T-cell (primary cell): ENCODE data around the gene PSME2. TPM values are rescaled to one million over a fixed set of nuclear protein-coding genes. Genes with fewer than 3 reads are reported as not detected.
A peak's percentile ranks its signal among the peaks of the same experiment; 100 is the strongest.

Experiments
- ATAC-seq, 4 experiments: fragments of 200-7000 bp in 3 of 4; fragments of 150-1000 bp in 1 of 4; cut with Tn5 transposase; replicated peaks in 1 of 4; 1 replicate in 3 of 4; 2 replicates in 1 of 4; pipeline ENCODE4 v1.10.0; 2021; ENCODE audit warnings: moderate library complexity in 3 of 4, mild to moderate bottlenecking in 2 of 4, moderate number of reproducible peaks in 1 of 4
- CTCF ChIA-PET, 2 donors: fragments of 300-600 bp; sonication (Branson Sonifier 250); formaldehyde crosslinking; loops; one replicate each; lab custom pipeline; 2022; ENCODE audit warnings: antibody characterized with exemption in 2 of 2; lab: Charles Lee
- POLR2A ChIA-PET, 2 donors: fragments of 300-600 bp; sonication (Branson Sonifier 250); formaldehyde crosslinking; loops; one replicate each; lab custom pipeline; 2022; ENCODE audit warnings: antibody characterized with exemption in 2 of 2; lab: Charles Lee
- DNase-seq, 35 experiments: peaks; one replicate each; pipeline versions ENCODE4 v3.0.0 to v3.0.0-alpha.2; 2013 to 2023
- H3K27ac ChIP-seq: one replicate; pipeline ENCODE4 v1.5.1; 2013; ENCODE audit warnings: low read length
- H3K27me3 ChIP-seq, 2 experiments: replicated peaks in 1 of 2; 1 replicate in 1 of 2; 2 replicates in 1 of 2; pipeline versions ENCODE4 v1.6.1 to v1.7.0; 2013; ENCODE audit warnings: low read length in 1 of 2, mixed read lengths in 1 of 2; ENCODE audit not compliant: control insufficient read depth in 2 of 2, insufficient read depth in 2 of 2; ENCODE audit errors: extremely low read depth in 1 of 2
- H3K36me3 ChIP-seq, 2 donors: 1 replicate in 1 of 2; 2 replicates in 1 of 2; pipeline versions ENCODE4 v1.6.1 to v1.7.0; 2013; ENCODE audit warnings: low read length in 1 of 2; ENCODE audit not compliant: control insufficient read depth in 2 of 2, insufficient read depth in 1 of 2; ENCODE audit errors: extremely low read depth in 1 of 2
- H3K4me1 ChIP-seq, 2 experiments: 1 replicate in 1 of 2; 2 replicates in 1 of 2; pipeline versions ENCODE4 v1.6.1 to v1.7.0; 2013; ENCODE audit warnings: low read length in 2 of 2, mixed read lengths in 1 of 2; ENCODE audit not compliant: insufficient read depth in 2 of 2, control insufficient read depth in 1 of 2; ENCODE audit errors: extremely low read depth in 1 of 2
- H3K4me3 ChIP-seq, 2 donors: 1 replicate in 1 of 2; 2 replicates in 1 of 2; pipeline versions ENCODE4 v1.5.1 to v1.7.0; 2013; ENCODE audit warnings: mild to moderate bottlenecking in 2 of 2, low read length in 1 of 2, moderate library complexity in 1 of 2; ENCODE audit not compliant: control insufficient read depth in 1 of 2; ENCODE audit errors: extremely low read depth in 1 of 2
- H3K9me3 ChIP-seq: 2 replicates; pipeline ENCODE4 v1.7.0; 2013
- H3K27ac Mint-ChIP-seq, 2 donors: one replicate each; pipeline ENCODE4 v1.8.0; 2020 to 2021; ENCODE audit warnings: mild to moderate bottlenecking in 2 of 2, mixed read lengths in 2 of 2
- H3K27me3 Mint-ChIP-seq, 2 donors: one replicate each; pipeline ENCODE4 v1.8.0; 2021 to 2022; ENCODE audit warnings: mixed read lengths in 2 of 2
- H3K36me3 Mint-ChIP-seq: one replicate; pipeline ENCODE4 v1.8.0; 2021; ENCODE audit warnings: mixed read lengths
- H3K4me1 Mint-ChIP-seq, 3 donors: one replicate each; pipeline ENCODE4 v1.8.0; 2020 to 2022; ENCODE audit warnings: mixed read lengths in 3 of 3, mild to moderate bottlenecking in 1 of 3
- H3K4me3 Mint-ChIP-seq, 3 donors: one replicate each; pipeline ENCODE4 v1.8.0; 2020 to 2022; ENCODE audit warnings: mild to moderate bottlenecking in 3 of 3, mixed read lengths in 3 of 3, moderate library complexity in 3 of 3
- H3K9me3 Mint-ChIP-seq, 3 donors: one replicate each; pipeline ENCODE4 v1.8.0; 2020 to 2022; ENCODE audit warnings: mixed read lengths in 3 of 3
- WGBS: methylation state at CpG from one replicate; pipeline ENCODE4 v1.1.5; 2013; ENCODE audit warnings: missing lambda C conversion rate; ENCODE audit not compliant: insufficient coverage; 5-methylcytosine and 5-hydroxymethylcytosine counted together
- total RNA-seq, 35 experiments: library from RNA in 6 of 35; stranded (reverse) in 6 of 35; fragments of 120-200 nt in 1 of 35; gene quantifications; one replicate each; pipeline versions ENCODE4 v1.2.1 to v1.2.4 and lab custom pipeline; 2013 to 2026

PSME2 gene
- total RNA-seq, 5 donors from 2014 or later (not counting 1 experiment from before 2014, with no cell fraction given), result 130 to 192 (median 159) TPM

DNA sequence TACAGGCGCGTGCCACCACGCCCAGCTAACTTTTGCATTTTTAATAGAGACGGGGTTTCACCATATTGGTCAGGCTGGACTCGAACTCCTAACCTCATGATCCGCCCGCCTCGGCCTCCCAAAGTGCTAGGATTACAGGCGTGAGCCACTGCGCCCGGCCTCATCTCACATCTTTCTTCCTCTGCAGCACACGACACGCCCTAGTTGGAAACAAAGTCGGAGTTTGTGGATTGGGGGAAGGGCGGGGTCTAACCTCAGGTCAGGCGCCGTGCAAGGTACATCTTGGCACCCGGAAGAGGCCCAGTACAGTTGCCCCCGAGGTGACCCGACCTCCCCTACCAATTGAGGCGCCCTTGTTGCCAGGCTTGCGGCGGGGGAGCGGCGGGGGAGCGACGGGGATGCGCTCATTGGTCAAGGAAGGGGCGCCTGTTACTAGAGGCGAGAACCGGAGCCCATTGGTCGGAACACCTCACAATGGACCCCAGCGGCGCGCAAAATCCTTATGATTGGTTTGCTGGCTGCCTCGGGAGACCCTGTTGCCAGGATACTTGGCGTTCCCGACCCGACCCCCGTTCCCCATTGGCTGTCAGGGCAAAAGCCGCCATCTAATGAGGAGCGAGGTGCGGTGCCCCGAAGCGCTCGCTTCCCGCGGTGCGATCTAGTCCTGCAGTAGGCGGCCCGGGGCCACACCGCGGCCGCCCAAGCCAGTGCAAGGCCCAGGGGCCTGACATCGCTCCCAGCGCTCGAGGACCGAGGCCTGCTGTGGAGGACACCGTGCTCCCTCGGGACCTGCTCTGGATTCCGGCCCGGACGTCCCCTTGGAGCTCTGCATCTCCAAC is 25.2 kb upstream of the PSME2 start, which contains the start of gene REC8:
Gene REC8, plus strand, starts transcription at position 659 of the 839 bp plus-strand sequence. CDS start 473 bp downstream, outside the sequence.
- Mint-ChIP-seq H3K27me3 (no peaks in the 10 kb centered on the region), H3K9me3 (no peaks in the 10 kb centered on the region), H3K27ac (peak within 1 kb of the TSS; percentile 87 to 93), H3K4me3 (peak within 1 kb of the TSS; percentile 79 to 91 (median 86)), H3K4me1 (peaks cover 26 to 52% (median 37%) of the 10 kb centered on the region in 3 donors), H3K36me3 (peaks cover 34% of the 10 kb centered on the region)
- WGBS, result 21% methylated on average over 51 of the region's 63 CpGs
- Histone ChIP-seq H3K36me3 (peaks cover 3 to 22% of the 10 kb centered on the region in 2 donors), H3K4me1 (peaks cover 2 to 28% of the 10 kb centered on the region in 2 experiments), H3K9me3 (no peaks in the 10 kb centered on the region), H3K4me3 (peak within 1 kb of the TSS; percentile 48 to 58), H3K27ac (peak within 1 kb of the TSS; percentile 27), H3K27me3 (no peaks in the 10 kb centered on the region)
- DNase-seq, result peak; percentile 47 to 87 (median 77)
- peak; percentile 79 to 88 (median 85) for ATAC-seq
- ChIA-PET POLR2A (interaction anchor here (0.5 to 1.2 kb wide), 6 partner anchors 8 to 227 kb away, joined by 4 to 9 read pairs (median 4); partner anchors contain the start of gene NYNRIN (in 1 of the 2)), CTCF (interaction anchor here in 1 of 2 donors (0.6 to 0.7 kb wide), 2 partner anchors 9 to 11 kb away, joined by 3 to 4 read pairs; partner anchors contain the start of gene IRF9)

DNA sequence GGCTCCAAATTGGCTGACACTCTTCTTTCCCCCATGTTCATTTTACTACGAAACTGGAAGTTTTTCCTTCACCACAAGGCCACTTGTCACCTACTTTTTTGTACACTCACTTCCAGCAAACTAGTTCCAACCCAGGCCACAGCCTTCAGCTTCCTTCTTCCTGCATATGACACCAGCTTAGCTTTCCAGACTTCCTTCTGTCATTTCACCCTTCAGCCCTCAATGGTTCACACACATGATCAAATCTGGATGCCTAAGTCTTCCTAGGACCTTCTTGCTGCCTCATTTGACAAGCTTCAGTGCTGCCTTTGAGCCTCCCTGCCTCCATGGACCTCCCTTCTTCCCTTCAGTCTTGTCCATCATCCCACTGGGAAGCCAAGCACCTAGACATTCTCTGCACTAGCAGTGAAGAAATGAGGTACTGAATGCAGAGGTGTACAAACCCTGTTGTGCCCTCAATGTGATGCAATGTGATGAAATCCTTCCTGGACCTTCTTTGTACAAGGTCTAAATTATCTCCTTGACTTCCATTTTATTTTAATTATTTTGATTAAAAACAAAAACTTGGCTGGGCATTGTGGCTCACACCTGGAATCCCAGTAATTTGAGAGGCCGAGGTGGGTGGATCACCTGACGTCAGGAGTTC is 21.2 kb upstream of the PSME2 start:
- 85% methylated on average over 3 of the region's 3 CpGs for WGBS
- DNase-seq (no peak), ATAC-seq (no peak)
- Mint-ChIP-seq H3K27ac (peak overlapping the region in 1 of 2 donors; percentile 76), H3K36me3 (peaks cover 53% of the 10 kb centered on the region), H3K9me3 (no peaks in the 10 kb centered on the region), H3K4me1 (peaks cover 51 to 67% (median 65%) of the 10 kb centered on the region in 3 donors), H3K4me3 (no peak overlapping the region), H3K27me3 (no peaks in the 10 kb centered on the region)
- Histone ChIP-seq H3K4me1 (peaks cover 6 to 58% of the 10 kb centered on the region in 2 experiments), H3K9me3 (no peaks in the 10 kb centered on the region), H3K4me3 (no peak overlapping the region), H3K27me3 (no peaks in the 10 kb centered on the region), H3K27ac (no peak overlapping the region), H3K36me3 (peaks cover 18 to 58% of the 10 kb centered on the region in 2 donors)
- ChIA-PET CTCF (no interaction called here), POLR2A (no interaction called here)

DNA sequence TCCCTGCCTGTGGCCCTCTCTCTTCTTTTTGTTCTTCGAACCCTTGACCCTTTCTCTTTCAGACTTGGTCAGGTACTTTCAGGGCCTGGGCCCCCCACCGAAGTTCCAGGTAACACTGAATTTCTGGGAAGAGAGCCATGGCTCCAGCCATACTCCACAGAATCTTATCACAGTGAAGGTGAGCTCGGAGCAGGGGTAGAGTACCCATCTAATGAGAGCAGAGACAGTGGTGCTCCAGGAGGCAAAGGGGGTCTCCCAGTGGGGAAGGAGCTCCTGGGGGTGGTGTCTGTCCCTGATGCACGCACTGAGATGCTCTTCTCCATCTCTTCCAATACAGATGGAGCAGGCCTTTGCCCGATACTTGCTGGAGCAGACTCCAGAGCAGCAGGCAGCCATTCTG is 19.4 kb upstream of the PSME2 start:
- 100% methylated on average over 1 of the region's 5 CpGs for WGBS
- Mint-ChIP-seq H3K27me3 (no peaks in the 10 kb centered on the region), H3K4me1 (peaks cover 54 to 70% (median 68%) of the 10 kb centered on the region in 3 donors), H3K4me3 (peak overlapping the region in 1 of 3 donors; percentile 92), H3K27ac (peak overlapping the region; percentile 61 to 68), H3K36me3 (peaks cover 59% of the 10 kb centered on the region), H3K9me3 (no peaks in the 10 kb centered on the region)
- H3K27ac ChIP-seq, result no peak overlapping the region
- H3K9me3 ChIP-seq, result no peaks in the 10 kb centered on the region
- H3K36me3 ChIP-seq, result peaks cover 18 to 59% of the 10 kb centered on the region in 2 donors
- POLR2A ChIA-PET, result interaction anchor here in 1 of 2 donors (0.5 kb wide), 1 partner anchor 44 kb away, joined by 5 read pairs; no protein-coding TSS in a partner anchor
- H3K27me3 ChIP-seq, result no peaks in the 10 kb centered on the region
- peaks cover 5 to 54% of the 10 kb centered on the region in 2 experiments for H3K4me1 ChIP-seq
- H3K4me3 ChIP-seq, result no peak overlapping the region
- ATAC-seq, result no peak
- CTCF ChIA-PET, result no interaction called here
- no peak for DNase-seq

DNA sequence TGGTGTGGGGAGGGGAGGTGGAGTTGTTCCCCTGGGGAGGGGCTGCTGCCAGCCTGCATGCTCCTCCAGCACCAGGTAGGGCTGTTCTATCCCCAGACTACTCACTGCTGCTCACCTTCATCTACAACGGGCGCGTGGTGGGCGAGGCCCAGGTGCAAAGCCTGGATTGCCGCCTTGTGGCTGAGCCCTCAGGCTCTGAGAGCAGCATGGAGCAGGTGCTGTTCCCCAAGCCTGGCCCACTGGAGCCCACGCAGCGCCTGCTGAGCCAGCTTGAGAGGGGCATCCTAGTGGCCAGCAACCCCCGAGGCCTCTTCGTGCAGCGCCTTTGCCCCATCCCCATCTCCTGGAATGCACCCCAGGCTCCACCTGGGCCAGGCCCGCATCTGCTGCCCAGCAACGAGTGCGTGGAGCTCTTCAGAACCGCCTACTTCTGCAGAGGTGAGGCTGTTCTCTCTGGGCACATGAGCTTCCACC is 18.1 kb upstream of the PSME2 start:
- POLR2A ChIA-PET, result interaction anchor here in 1 of 2 donors (1.0 kb wide), 1 partner anchor 16 kb away, joined by 3 read pairs; no protein-coding TSS in a partner anchor
- no peak for ATAC-seq
- H3K9me3 Mint-ChIP-seq, result no peaks in the 10 kb centered on the region

DNA sequence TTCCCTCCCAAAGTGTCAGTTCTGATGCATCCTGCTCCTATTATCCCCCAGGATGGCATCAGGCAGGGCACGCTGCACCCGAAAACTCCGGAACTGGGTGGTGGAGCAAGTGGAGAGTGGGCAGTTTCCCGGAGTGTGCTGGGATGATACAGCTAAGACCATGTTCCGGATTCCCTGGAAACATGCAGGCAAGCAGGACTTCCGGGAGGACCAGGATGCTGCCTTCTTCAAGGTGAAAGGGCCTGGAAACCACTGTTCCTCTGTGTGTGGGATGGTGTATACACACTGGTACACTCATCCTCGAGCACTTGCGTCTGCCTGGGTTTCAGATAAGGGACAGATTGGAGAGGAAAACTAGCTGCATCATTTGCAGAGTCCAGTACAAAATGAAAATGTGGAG is 15.7 kb upstream of the PSME2 start:
- ChIA-PET CTCF (interaction anchor here (0.6 to 2.0 kb wide), 7 partner anchors 9 to 72 kb away, joined by 4 to 30 read pairs (median 5); partner anchors contain the start of genes DCAF11 (in 1 of the 2), NRL (in 1 of the 2), PSME1 (in 1 of the 2) and PSME2 (in 1 of the 2)), POLR2A (interaction anchor here in 1 of 2 donors (0.6 to 1.6 kb wide), 3 partner anchors 14 to 80 kb away, joined by 3 to 9 read pairs (median 4); partner anchors contain the start of genes DCAF11, NRL and TINF2)
- DNase-seq, result no peak
- H3K4me1 Mint-ChIP-seq, result peaks cover 54 to 61% (median 58%) of the 10 kb centered on the region in 3 donors
- H3K9me3 Mint-ChIP-seq, result no peaks in the 10 kb centered on the region
- no peaks in the 10 kb centered on the region for H3K27me3 ChIP-seq
- peaks cover 8 to 62% of the 10 kb centered on the region in 2 experiments for H3K4me1 ChIP-seq
- peak overlapping the region; percentile 92 to 94 (median 92) for H3K4me3 Mint-ChIP-seq
- 20% methylated on average over 5 of the region's 8 CpGs for WGBS
- H3K36me3 Mint-ChIP-seq, result peaks cover 56% of the 10 kb centered on the region
- H3K36me3 ChIP-seq, result peaks cover 31 to 67% of the 10 kb centered on the region in 2 donors
- H3K9me3 ChIP-seq, result no peaks in the 10 kb centered on the region
- H3K27ac Mint-ChIP-seq, result peak overlapping the region; percentile 98 to 99
- H3K27ac ChIP-seq, result peak overlapping the region; percentile 89
- peak overlapping the region; percentile 86 to 98 for H3K4me3 ChIP-seq
- ATAC-seq, result no peak
- no peaks in the 10 kb centered on the region for H3K27me3 Mint-ChIP-seq

More for the DNA sequence above, 18.1 kb upstream of the PSME2 start:
- Mint-ChIP-seq H3K36me3 (peaks cover 62% of the 10 kb centered on the region), H3K27ac (peak overlapping the region; percentile 79 to 99), H3K27me3 (no peaks in the 10 kb centered on the region), H3K4me3 (peak overlapping the region; percentile 39 to 92 (median 52)), H3K4me1 (peaks cover 62 to 71% (median 69%) of the 10 kb centered on the region in 3 donors)
- H3K36me3 ChIP-seq, result peaks cover 22 to 63% of the 10 kb centered on the region in 2 donors
- no peaks in the 10 kb centered on the region for H3K9me3 ChIP-seq
- no peak overlapping the region for H3K4me3 ChIP-seq
- CTCF ChIA-PET, result interaction anchor here in 1 of 2 donors (0.6 kb wide), 1 partner anchor 221 kb away, joined by 4 read pairs; no protein-coding TSS in a partner anchor
- peaks cover 8 to 61% of the 10 kb centered on the region in 2 experiments for H3K4me1 ChIP-seq
- DNase-seq, result no peak
- 91% methylated on average over 14 of the region's 14 CpGs for WGBS
- H3K27me3 ChIP-seq, result no peaks in the 10 kb centered on the region
- no peak overlapping the region for H3K27ac ChIP-seq
